Tongue (tissue), 2 donors: ENCODE measurements around the gene HRK. TPM values are rescaled to one million over a fixed set of nuclear protein-coding genes. Genes with fewer than 3 reads are reported as not detected.
A peak's percentile ranks its signal among the peaks of the same experiment; 100 is the strongest.

Experiments
- DNase-seq: peaks from one replicate; pipeline ENCODE4 v3.0.0-alpha.2; 2015
- total RNA-seq: library from RNA; depleted of rRNA; stranded (reverse); fragments of >200 nt; gene quantifications from one replicate; pipeline ENCODE4 v1.2.3, GENCODE V29; 2014

Gene HRK
- total RNA-seq, 1 donor from 2014 or later: 0.21 TPM

- no peak for DNase-seq
Measured at GRCh38 chr12:116864371-116865160, 16.7 kb downstream of the HRK start.

- DNase-seq: no peak
Measured at GRCh38 chr12:116863275-116863767, 17.9 kb downstream of the HRK start.

DNA sequence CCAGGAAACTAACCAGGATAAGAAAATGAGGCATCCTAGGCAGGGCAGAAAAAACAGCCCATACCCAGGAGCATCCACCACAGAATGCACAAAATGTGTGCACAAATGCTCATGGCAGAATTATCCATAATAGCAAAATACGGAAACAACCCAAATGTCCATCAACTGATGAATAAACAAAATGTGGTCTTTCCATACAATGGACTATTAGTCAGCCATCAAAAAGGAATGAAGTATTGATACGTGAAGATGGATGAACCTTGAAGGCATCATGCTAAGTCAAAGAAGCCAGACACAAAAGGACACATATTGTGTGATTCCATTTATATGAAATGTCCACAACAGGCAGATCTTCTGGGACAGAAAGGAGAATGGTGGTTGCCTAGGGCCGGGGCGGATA, 19.1 kb downstream of the HRK start:
- no peak for DNase-seq

- peak; percentile 80 for DNase-seq
Measured at GRCh38 chr12:116861320-116861719, 19.9 kb downstream of the HRK start.

DNA sequence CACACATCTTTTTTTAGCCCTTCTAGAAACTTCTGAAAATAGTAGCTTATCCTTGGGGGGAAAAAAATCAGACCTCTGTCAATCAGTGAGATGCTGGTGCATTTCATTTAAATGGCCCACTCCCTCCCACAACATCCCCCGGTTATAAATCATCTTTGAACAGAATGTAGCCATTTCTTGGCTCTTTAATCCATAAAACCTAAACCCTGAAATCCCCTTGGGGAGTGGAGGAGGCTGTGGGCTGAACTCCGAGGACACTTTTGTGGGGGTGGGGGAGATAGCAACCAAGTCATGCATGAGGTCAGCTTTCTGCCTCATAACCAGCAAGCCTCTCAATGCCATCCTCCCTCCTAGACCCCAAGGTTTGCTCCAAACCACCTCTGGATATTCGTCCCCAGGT, 21.0 kb downstream of the HRK start:
- no peak for DNase-seq

DNA sequence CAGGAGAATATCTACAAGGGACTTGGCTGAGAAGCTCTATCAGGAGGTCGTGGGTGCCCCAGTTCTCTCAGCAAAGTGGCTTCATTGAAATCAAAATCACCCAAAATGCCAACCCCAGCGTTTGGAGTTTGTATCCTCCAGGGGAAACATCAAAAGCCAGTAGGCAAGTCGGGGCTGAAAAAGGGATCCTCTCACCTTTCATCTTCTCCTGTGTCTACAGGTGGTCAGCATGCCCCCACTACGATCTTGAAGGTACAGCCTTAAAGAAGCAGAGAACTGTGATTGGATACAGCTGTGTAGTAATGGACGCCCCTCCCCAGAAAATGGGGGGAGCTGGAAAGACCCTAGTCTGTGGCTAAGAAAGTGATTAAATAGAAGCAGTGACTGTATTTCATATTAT, 22.2 kb downstream of the HRK start:
- DNase-seq: no peak

DNA sequence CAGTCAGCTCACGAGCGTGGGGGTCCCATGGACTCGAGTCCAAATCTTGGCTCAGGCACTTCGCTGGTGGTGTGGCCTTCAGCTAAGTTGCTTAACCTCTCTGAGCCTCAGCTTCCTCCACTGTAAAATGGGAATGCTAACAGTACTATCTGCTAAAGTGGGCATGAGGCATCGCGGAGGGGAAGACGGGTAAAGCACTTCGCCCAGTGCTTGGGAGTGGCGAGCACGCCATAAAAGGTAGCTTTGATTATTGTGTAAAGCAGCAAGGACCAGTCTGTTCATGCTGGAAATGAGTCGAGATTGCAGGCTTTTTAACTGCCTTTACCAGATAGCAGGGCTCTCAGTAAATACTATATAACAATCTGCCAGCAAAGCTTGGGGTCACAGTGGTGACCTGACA, 24.5 kb downstream of the HRK start:
- DNase-seq: no peak

GRCh38 chr12:116855744-116856470, 25.3 kb downstream of the HRK start:
- no peak for DNase-seq

GRCh38 chr12:116853507-116853906, 27.7 kb downstream of the HRK start:
- no peak for DNase-seq

- no peak for DNase-seq
Measured at GRCh38 chr12:116852303-116852702, 28.9 kb downstream of the HRK start.

DNA sequence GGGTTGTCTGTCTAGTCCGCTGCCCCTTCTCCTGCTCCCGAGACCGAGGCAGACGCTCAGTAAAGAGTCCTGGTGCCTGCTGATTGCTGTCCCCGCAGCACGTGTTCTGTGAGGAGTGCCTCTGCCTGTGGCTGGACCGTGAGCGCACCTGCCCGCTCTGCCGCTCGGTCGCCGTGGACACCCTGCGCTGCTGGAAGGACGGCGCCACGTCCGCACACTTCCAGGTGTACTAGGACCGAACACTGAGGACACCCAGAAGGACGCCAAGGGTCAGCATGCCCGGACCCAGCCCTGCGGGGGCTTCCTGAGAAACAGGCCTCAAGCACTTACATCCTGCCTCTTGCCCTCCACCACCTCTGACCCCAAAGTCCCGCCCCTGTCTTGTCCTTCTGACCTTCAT, 32.0 kb downstream of the HRK start:
- DNase-seq: no peak

DNA sequence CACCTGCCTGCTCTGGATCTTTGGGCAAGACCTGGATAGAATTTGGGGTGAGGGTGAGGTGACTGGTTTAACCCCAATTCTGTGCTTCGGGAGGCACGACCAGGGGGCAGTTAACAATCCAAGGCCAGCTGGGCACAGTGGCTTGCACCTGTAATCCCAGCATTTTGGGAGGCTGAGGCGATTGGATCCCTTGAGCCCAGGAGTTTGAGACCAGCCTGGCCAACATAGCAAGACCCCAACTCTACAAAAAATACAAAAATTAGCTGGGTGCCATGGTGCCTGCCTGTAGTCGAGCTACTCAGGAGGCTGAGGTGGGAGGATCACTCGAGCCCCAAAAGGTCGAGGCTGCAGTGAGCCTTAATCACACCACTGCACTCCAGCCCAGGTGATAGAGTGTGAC, 38.2 kb downstream of the HRK start:
- no peak for DNase-seq

- DNase-seq: no peak
Measured at GRCh38 chr12:116839287-116839830, 41.9 kb downstream of the HRK start.

- DNase-seq: no peak
Measured at GRCh38 chr12:116838365-116838764, 42.9 kb downstream of the HRK start.

- DNase-seq: no peak
Measured at GRCh38 chr12:116837097-116837496, 44.1 kb downstream of the HRK start.

- no peak for DNase-seq
Measured at GRCh38 chr12:116835484-116835883, 45.8 kb downstream of the HRK start.

GRCh38 chr12:116833474-116833873, 47.8 kb downstream of the HRK start:
- DNase-seq: no peak

DNA sequence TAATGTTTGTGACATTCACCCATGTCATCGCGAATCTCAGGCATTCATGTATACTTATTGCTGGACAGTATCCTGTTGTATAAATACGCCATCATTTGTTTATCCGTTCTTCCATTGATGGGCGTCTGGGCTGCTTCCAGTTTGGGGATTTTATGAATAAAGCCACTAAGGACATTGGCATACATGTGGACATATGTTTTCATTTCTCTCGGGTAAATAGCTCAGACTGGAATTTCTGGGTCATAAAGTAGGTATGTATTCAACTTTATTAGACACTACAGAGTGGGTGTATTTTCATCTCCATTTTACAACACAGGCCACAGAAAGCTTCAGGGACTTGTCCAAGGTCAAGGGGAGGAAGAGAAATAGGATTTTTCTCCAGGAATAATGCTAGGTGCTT, 48.9 kb downstream of the HRK start:
- no peak for DNase-seq

GRCh38 chr12:116827432-116827831, 53.8 kb downstream of the HRK start:
- DNase-seq: no peak

- DNase-seq: no peak
Measured at GRCh38 chr12:116821291-116821690, 60.0 kb downstream of the HRK start.

GRCh38 chr12:116820064-116820656, 61.1 kb downstream of the HRK start:
- no peak for DNase-seq

DNA sequence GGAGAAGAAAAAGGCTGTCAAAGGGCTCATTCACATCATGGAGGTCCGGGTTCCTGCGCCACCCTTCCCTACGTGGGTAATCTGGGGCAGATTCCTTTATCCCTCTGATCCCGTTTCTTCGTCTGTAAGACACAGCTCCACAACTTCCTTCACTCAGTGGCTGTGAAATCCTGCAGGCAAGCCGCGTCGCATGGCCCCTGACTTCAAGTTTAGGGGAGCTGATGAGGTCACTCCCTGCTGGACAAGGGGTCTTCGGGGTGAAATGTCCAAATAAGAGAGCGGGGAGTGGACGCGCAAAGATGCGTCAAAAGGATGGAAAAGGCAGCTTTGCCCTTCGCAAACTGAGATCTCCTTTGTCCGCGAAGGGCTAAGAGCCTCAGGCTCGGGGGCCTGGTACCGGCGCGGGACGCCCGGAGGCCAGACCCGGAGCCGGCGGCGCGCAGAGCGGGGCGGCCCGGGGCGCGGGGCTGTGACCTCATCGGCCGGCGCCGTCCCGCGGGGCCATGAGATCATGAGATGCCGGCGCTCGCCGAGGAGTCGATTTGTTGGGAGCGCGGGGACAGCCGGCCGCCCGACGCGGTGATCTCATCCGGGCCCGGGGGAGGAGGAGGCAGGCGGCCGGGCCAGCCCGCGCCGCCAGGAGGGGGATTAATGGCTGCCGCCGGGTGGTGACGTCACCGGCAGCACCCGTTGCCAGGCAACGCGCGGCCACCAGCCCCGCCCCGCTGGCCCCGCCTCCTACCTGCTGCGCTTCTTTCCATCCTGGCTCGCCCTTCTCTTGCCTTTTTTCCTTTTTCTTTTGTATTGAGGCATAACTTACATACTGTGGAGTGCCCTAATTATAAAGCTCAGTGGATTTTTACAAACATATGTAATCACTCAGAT, 62.1 kb downstream of the HRK start:
- DNase-seq: peak; percentile 96
